ENCODE data around the gene P2RX7.

GRCh38 chr12:121120989-121121755, 11.5 kb upstream of the P2RX7 start:
- TF ChIP-seq POLR2A (IDR thresholded peaks at IDR 0.05) (no peak), CTCF (IDR thresholded peaks at IDR 0.05 in 4 of 5, conservative IDR thresholded peaks at IDR 0.05 in 1 of 5) (no peak)

Measured in gastrocnemius medialis (tissue), 4 donors.